ENCODE results near the gene PCDHGA8.
"Not testable (repeated sequence)": the region's sequence is repeated elsewhere in the genome, so short reads cannot be mapped to it uniquely, and the experiment has no call there.

Gene PCDHGA8

DNA sequence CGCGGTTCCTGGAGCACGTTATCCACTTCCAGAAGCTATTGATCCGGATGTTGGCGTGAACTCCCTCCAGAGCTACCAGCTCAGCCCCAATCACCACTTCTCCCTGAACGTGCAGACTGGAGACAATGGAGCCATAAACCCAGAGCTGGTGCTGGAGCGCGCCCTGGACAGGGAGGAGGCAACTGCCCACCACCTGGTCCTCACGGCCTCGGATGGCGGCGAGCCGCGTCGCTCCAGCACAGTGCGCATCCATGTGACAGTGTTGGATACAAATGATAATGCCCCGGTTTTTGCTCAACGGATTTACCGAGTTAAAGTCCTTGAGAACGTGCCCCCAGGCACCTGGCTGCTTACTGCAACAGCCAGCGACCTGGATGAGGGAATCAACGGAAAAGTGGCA lies 11.0 kb downstream of the PCDHGA8 start:
- no peak for DNase-seq

DNA sequence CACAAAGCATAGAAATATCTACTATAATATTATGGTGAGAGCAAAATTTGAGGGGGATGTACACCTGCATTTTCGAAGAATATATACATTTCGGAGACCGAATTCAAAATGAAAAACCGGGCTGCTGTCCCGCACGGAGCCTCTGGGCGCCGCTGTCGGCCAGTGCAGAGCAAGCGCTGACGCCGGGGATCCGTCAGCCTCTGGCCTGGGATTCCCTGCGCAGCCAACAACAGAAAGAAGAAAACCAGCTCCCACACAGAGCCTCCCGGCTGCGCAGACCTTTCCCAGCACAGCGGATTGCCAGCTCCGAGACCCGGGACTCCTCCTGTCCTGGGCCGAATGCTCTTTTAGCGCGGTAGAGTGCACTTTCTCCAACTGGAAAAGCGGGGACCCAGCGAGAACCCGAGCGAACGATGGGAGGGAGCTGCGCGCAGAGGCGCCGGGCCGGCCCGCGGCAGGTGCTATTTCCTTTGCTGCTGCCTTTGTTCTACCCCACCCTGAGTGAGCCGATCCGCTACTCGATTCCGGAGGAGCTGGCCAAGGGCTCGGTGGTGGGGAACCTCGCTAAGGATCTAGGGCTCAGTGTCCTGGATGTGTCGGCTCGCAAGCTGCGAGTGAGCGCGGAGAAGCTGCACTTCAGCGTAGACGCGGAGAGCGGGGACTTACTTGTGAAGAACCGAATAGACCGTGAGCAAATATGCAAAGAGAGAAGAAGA lies 15.5 kb downstream of the PCDHGA8 start, which contains the start of gene PCDHGB6:
Gene PCDHGB6, plus strand, starts transcription at position 232 of the 716 bp plus-strand sequence. Its CDS starts 182 bp downstream, at position 414.
- DNase-seq: peak; percentile 38 to 63

GRCh38 chr5:141409598-141410306 lies 17.3 kb downstream of the PCDHGA8 start:
- DNase-seq: no peak

GRCh38 chr5:141411575-141411974 lies 19.1 kb downstream of the PCDHGA8 start:
- no peak for DNase-seq

DNA sequence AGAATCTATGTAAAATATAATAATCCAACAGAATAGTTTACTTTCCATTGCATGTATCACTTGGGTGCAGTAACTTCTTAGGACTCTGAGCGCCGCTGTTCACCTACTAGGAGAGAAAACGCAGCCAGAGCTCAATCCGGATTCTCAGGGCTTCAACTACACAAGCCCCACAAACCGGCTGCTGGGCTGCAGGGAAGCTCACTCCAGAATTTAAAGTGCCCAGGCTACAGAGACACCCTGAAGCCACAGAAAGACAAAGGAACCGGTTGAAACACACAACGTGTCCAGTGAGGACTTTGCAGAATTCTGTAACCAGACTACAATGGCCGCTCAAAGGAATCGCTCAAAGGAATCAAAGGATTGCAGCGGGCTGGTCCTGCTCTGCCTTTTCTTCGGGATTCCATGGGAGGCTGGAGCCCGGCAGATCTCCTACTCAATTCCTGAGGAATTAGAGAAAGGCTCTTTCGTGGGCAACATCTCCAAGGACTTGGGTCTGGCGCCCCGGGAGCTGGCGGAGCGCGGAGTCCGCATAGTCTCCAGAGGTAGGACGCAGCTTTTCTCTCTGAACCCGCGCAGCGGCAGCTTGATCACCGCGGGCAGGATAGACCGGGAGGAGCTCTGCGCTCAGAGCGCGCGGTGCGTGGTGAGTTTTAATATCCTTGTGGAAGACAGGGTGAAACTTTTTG lies 20.6 kb downstream of the PCDHGA8 start, which contains the start of gene PCDHGA10:
Gene PCDHGA10, plus strand, starts transcription at position 134 of the 686 bp plus-strand sequence. Its CDS starts 189 bp downstream, at position 323.
- peak; percentile 57 to 73 for DNase-seq

DNA sequence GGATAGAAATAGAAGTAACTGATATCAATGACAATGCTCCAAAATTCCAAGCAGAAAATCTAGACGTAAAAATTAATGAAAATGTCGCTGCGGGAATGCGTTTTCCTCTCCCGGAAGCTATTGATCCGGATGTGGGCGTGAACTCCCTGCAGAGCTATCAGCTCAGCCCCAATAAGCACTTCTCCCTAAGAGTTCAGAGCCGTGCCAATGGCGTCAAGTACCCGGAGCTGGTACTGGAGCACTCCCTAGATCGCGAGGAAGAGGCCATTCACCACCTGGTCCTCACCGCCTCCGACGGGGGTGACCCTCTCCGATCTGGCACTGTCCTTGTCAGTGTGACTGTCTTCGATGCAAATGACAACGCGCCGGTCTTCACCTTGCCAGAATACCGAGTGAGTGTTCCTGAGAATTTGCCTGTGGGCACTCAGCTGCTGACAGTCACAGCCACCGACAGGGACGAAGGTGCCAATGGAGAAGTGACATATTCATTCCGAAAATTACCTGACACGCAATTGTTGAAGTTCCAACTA lies 21.2 kb downstream of the PCDHGA8 start:
- no peak for DNase-seq

- not testable (repeated sequence) for DNase-seq
Measured at GRCh38 chr5:141414548-141415274, 22.3 kb downstream of the PCDHGA8 start.

DNA sequence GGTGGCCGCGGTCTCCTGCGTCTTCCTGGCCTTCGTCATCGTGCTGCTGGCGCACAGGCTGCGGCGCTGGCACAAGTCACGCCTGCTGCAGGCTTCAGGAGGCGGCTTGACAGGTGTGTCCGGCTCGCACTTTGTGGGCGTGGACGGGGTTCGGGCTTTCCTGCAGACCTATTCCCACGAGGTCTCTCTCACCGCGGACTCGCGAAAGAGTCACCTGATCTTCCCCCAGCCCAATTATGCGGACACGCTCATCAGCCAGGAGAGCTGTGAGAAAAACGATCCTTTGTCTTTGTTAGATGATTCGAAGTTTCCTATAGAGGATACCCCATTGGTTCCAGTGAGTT lies 22.8 kb downstream of the PCDHGA8 start:
- not testable (repeated sequence) for DNase-seq

- peak; percentile 74 to 87 for DNase-seq
Measured at GRCh38 chr5:141417494-141418172, 25.2 kb downstream of the PCDHGA8 start, which contains the start of gene PCDHGB7. PCDHGB7 (plus strand) TSS chr5:141417677; CDS start chr5:141417860, 183 bp downstream.

DNA sequence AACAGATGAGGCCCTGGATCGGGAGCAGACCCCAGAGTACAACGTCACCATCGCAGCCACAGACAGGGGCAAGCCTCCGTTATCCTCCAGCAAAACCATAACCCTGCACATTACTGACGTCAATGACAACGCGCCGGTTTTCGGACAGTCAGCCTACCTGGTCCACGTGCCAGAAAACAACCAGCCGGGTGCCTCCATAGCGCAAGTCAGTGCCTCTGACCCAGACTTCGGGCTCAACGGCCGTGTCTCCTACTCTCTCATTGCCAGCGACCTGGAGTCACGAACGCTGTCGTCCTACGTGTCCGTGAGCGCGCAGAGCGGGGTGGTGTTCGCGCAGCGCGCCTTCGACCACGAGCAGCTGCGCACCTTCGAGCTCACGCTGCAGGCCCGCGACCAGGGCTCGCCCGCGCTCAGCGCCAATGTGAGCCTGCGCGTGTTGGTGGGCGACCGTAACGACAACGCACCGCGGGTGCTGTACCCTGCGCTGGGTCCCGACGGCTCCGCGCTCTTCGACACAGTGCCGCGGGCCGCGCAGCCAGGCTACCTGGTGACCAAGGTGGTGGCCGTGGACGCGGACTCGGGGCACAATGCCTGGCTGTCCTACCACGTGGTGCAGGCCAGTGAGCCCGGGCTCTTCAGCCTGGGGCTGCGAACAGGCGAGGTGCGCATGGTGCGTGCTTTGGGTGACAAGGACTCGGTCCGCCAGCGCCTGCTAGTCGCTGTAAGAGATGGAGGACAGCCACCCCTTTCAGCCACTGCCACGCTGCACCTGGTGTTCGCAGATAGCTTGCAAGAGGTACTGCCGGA lies 26.8 kb downstream of the PCDHGA8 start:
- DNase-seq: no peak

DNA sequence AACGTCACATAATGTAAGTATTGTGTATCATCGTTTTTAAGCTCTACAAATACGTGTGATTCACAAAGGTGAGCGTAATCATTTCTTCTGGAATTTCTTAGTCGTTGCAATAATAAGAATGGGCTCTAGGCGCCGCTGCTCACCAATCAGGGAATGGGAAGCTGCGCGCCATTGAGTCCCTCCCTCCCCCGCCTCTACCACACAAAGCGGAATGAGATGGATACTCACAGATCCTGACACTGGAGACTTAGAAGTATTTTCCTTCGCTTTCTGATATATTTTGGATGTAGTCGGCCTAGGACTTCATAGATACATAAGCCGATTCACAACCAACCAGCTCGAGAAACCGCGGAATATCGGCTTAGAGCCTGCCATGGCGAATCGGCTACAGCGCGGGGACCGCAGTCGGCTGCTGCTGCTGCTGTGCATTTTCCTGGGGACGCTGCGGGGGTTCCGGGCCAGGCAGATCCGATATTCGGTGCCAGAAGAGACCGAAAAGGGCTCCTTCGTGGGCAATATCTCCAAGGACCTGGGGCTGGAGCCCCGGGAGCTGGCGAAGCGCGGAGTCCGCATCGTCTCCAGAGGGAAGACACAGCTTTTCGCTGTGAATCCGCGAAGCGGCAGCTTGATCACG lies 28.5 kb downstream of the PCDHGA8 start, which contains the start of gene PCDHGA11:
Gene PCDHGA11, plus strand, starts transcription at position 197 of the 634 bp plus-strand sequence. Its CDS starts 177 bp downstream, at position 374.
- DNase-seq: peak; percentile 72 to 77

GRCh38 chr5:141421489-141421855 lies 29.0 kb downstream of the PCDHGA8 start:
- no peak for DNase-seq

DNA sequence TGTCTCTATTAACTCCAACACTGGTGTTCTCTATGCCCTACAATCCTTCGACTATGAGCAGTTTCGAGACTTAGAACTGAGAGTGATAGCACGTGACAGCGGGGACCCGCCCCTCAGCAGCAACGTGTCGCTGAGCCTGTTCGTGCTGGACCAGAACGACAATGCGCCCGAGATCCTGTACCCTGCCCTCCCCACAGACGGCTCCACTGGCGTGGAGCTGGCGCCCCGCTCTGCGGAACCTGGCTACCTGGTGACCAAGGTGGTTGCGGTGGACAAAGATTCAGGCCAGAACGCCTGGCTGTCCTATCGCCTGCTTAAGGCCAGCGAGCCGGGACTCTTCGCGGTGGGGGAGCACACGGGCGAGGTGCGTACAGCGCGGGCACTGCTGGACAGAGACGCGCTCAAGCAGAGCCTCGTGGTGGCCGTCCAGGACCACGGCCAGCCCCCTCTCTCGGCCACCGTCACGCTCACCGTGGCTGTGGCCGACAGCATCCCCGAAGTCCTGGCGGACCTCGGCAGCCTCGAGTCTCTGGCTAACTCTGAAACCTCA lies 30.4 kb downstream of the PCDHGA8 start:
- DNase-seq: no peak

DNA sequence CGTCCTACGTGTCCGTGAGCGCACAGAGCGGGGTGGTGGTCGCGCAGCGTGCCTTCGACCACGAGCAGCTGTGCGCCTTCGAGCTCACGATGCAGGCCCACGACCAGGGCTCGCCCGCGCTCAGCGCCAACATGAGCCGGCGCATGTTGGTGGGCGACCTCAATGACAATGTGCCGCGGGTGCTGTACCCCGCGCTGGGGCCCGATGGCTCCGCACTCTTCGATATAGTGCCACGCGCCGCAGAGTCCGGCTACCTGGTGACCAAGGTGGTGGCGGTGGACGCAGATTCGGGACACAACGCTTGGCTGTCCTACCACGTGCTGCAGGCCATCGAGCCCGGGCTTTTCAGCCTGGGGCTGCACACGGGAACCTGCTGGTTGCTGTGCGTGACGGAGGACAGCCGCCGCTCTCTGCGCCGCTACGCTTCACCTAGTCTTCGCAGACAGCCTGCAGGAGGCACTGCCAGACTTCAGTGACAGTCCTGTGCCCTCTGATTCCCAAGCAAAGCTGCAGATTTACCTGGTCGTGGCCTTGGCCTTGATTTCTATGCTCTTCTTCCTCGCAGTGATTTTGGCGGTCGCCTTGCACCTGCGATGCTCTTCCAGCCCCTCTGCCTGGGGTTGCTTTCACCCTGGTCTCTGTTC lies 35.5 kb downstream of the PCDHGA8 start:
- DNase-seq: no peak

DNA sequence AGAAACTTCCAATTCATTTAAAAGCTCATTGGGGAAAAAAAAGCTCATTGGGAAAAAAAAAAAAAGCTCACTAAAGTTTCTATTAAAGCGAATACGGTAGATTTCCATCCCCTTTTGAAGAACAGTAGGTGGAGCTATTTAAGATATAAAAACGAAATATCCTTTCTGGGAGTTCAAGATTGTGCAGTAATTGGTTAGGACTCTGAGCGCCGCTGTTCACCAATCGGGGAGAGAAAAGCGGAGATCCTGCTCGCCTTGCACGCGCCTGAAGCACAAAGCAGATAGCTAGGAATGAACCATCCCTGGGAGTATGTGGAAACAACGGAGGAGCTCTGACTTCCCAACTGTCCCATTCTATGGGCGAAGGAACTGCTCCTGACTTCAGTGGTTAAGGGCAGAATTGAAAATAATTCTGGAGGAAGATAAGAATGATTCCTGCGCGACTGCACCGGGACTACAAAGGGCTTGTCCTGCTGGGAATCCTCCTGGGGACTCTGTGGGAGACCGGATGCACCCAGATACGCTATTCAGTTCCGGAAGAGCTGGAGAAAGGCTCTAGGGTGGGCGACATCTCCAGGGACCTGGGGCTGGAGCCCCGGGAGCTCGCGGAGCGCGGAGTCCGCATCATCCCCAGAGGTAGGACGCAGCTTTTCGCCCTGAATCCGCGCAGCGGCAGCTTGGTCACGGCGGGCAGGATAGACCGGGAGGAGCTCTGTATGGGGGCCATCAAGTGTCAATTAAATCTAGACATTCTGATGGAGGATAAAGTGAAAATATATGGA lies 38.1 kb downstream of the PCDHGA8 start, which contains the start of gene PCDHGA12:
Gene PCDHGA12, plus strand, starts transcription at position 176 of the 782 bp plus-strand sequence. Its CDS starts 253 bp downstream, at position 429.
- DNase-seq: peak; percentile 78 to 80

GRCh38 chr5:141431286-141431685 lies 38.9 kb downstream of the PCDHGA8 start:
- peak in 1 of 2 donors; percentile 20 for DNase-seq

GRCh38 chr5:141432308-141432707 lies 39.9 kb downstream of the PCDHGA8 start:
- not testable (repeated sequence) for DNase-seq

GRCh38 chr5:141432726-141433125 lies 40.3 kb downstream of the PCDHGA8 start:
- not testable (repeated sequence) for DNase-seq
